GM23338 (cell line): Measurements from ENCODE around the gene SPEM3. TPM values are rescaled to one million over a fixed set of nuclear protein-coding genes. Genes with fewer than 3 reads are reported as not detected.

ENCODE experiments used
- ATAC-seq: fragments of 200-7000 bp; cut with Tn5 transposase; 3 replicates; pipeline ENCODE4 v1.9.1; 2020
- DNase-seq: peaks from one replicate; pipeline ENCODE4 v3.0.0-alpha.2; 2015; ENCODE audit warnings: low spot score
- H2AFZ ChIP-seq: fragments of 200-600 bp; sonication (generic); 2 replicates; pipeline ENCODE4 v1.8.0; 2016; ENCODE audit warnings: antibody characterized with exemption, mild to moderate bottlenecking, moderate library complexity
- H3F3A ChIP-seq: fragments of 200-600 bp; sonication (generic); replicated peaks from 2 replicates; pipeline ENCODE4 v1.8.0; 2017; ENCODE audit warnings: antibody characterized with exemption, mixed run types, low read depth
- H3K27ac ChIP-seq: fragments of 200-600 bp; sonication (generic); 2 replicates; pipeline ENCODE4 v1.6.1; 2016; ENCODE audit warnings: low read depth
- H3K27me3 ChIP-seq: fragments of 200-600 bp; sonication (generic); 2 replicates; pipeline ENCODE4 v1.8.0; 2016; ENCODE audit warnings: mild to moderate bottlenecking, mixed run types, moderate library complexity; ENCODE audit not compliant: insufficient read depth
- H3K36me3 ChIP-seq: fragments of 200-600 bp; sonication (generic); 2 replicates; pipeline ENCODE4 v1.8.0; 2016; ENCODE audit warnings: mild to moderate bottlenecking; ENCODE audit not compliant: insufficient read depth
- H3K4me1 ChIP-seq: fragments of 200-600 bp; sonication (generic); 2 replicates; pipeline ENCODE4 v1.8.0; 2016; ENCODE audit warnings: mild to moderate bottlenecking, moderate library complexity; ENCODE audit not compliant: insufficient read depth
- H3K4me2 ChIP-seq: fragments of 200-600 bp; sonication (generic); 2 replicates; pipeline ENCODE4 v1.7.1; 2017; ENCODE audit warnings: mixed run types
- H3K4me3 ChIP-seq: fragments of 200-600 bp; sonication (generic); 2 replicates; pipeline ENCODE4 v1.6.1; 2016; ENCODE audit warnings: mixed run types
- H3K79me2 ChIP-seq: fragments of 200-600 bp; sonication (generic); replicated peaks from 2 replicates; pipeline ENCODE4 v1.8.0; 2017; ENCODE audit warnings: mild to moderate bottlenecking; ENCODE audit not compliant: insufficient read depth
- H3K9me2 ChIP-seq: fragments of 200-600 bp; sonication (generic); 2 replicates; pipeline ENCODE4 v1.8.0; 2017; ENCODE audit not compliant: insufficient read depth
- H4K20me1 ChIP-seq: fragments of 200-600 bp; sonication (generic); replicated peaks from 2 replicates; pipeline ENCODE4 v1.8.0; 2017; ENCODE audit warnings: mild to moderate bottlenecking; ENCODE audit not compliant: insufficient read depth
- H3K27ac Mint-ChIP-seq: 2 replicates; pipeline ENCODE4 v1.8.0; 2020; ENCODE audit warnings: inconsistent platforms, mild to moderate bottlenecking, moderate library complexity, mixed read lengths
- H3K27me3 Mint-ChIP-seq: 3 replicates; pipeline ENCODE4 v1.8.0; 2022; ENCODE audit warnings: low read depth, mild to moderate bottlenecking, moderate library complexity, mixed read lengths, inconsistent platforms; ENCODE audit not compliant: insufficient read depth, poor library complexity
- H3K36me3 Mint-ChIP-seq: 3 replicates; pipeline ENCODE4 v1.8.0; 2021; ENCODE audit warnings: low read depth, mild to moderate bottlenecking, inconsistent platforms, moderate library complexity, mixed read lengths
- H3K4me1 Mint-ChIP-seq: 3 replicates; pipeline ENCODE4 v1.8.0; 2020; ENCODE audit warnings: mild to moderate bottlenecking, inconsistent platforms, mixed read lengths
- H3K4me3 Mint-ChIP-seq: 3 replicates; pipeline ENCODE4 v1.8.0; 2021; ENCODE audit warnings: moderate library complexity, mild to moderate bottlenecking, inconsistent platforms, mixed read lengths
- H3K9me3 Mint-ChIP-seq: 3 replicates; pipeline ENCODE4 v1.8.0; 2020; ENCODE audit warnings: moderate library complexity, mild to moderate bottlenecking, inconsistent platforms, mixed read lengths
- CREB1 ChIP-seq: fragments of 250-450 bp; sonication (Bioruptor Pico); IDR thresholded peaks from 2 replicates; pipeline ENCODE4 v1.5.0; 2020; ENCODE audit warnings: low read depth, mild to moderate bottlenecking, moderate library complexity
- NANOG ChIP-seq: IDR thresholded peaks from 2 replicates; pipeline ENCODE4 v1.6.1; 2016; ENCODE audit warnings: antibody characterized with exemption, borderline replicate concordance
- STAT1 ChIP-seq: IDR thresholded peaks from one replicate; pipeline ENCODE4 v1.6.1; 2016; ENCODE audit warnings: antibody characterized with exemption; ENCODE audit not compliant: unreplicated experiment
- ZNF114 ChIP-seq: fragments of 250-450 bp; sonication (Bioruptor Pico); IDR thresholded peaks from 2 replicates; pipeline ENCODE4 v1.5.0; 2020; ENCODE audit warnings: mild to moderate bottlenecking, moderate library complexity
- ZNF331 ChIP-seq: fragments of 250-450 bp; sonication (Bioruptor Pico); IDR thresholded peaks from 2 replicates; pipeline ENCODE4 v1.5.0; 2020; ENCODE audit warnings: low read depth, mild to moderate bottlenecking, moderate library complexity
- polyA plus RNA-seq: library from polyadenylated mRNA; unstranded; fragments of >200 nt; fragmentation: Nextera tagmentation; extraction: Ambion mirVana; gene quantifications from 2 replicates; pipeline ENCODE4 v1.2.1, GENCODE V29; 2016
- total RNA-seq: library from RNA; depleted of rRNA; stranded (reverse); fragments of >200 nt; shearing (Covaris generic); gene quantifications from 2 replicates; pipeline ENCODE4 v1.2.3, GENCODE V29; 2014
- TF ChIP-seq, protein P1 (sequence below): IDR thresholded peaks from one replicate; pipeline ENCODE4 v1.6.1; 2018; ENCODE audit warnings: antibody characterized with exemption; ENCODE audit not compliant: unreplicated experiment
- TF ChIP-seq, protein P2 (sequence below): IDR thresholded peaks from 2 replicates; pipeline ENCODE4 v1.6.1; 2016; ENCODE audit warnings: antibody characterized with exemption
- TF ChIP-seq, protein P3 (sequence below): fragments of 250-450 bp; sonication (Bioruptor Pico); IDR thresholded peaks from 2 replicates; pipeline ENCODE4 v1.5.0; 2020; ENCODE audit warnings: mild to moderate bottlenecking, moderate library complexity

The SPEM3 gene
- total and polyA plus RNA-seq, 2 experiments from 2014 or later, result not detected

DNA sequence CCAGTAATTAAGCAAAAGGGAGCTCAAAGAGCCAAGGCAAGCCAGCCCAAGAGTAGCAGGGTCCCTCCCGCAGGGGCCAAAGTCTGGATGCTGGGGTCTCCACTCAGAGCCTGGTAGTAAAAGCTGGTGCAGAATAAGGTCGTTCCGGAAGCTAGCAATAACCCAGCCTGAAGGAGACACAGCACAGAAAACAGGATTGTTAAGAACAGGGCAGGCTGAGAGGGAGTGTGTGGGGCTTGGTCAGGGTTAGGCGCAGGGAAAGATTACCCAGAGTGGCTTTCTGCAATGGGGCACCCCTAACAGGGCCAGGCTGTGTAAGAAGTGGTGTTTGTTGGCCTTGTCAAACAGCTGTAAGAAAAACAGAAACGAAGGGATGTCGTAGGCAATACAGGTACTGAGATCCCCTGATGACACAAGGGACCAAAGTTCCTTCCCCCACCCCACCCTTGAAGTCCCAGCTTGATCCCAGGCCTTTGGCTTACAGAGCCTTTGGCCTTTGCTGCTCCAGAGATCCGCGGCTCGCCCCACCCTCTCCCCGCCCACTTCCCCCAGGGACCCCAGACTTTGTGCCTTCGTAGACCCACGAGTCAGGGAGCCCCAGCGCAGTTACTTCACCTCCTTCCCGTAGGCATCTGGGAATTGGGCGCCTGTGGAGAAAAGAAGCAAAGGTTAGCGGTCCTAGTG, 25.5 kb upstream of the SPEM3 start:
- ATAC-seq (peak; percentile 25), DNase-seq (peak; percentile 78)
- no peaks in the 10 kb centered on the region for H3K9me3 Mint-ChIP-seq
- H3K27ac Mint-ChIP-seq, result peak overlapping the region; percentile 29
- H3K79me2 ChIP-seq, result peaks cover 14% of the 10 kb centered on the region
- H4K20me1 ChIP-seq, result peaks cover 12% of the 10 kb centered on the region; the same call in 1 of the 2 replicates
- H3K27ac ChIP-seq, result peak overlapping the region; percentile 78; the same call in 1 of the 2 replicates
- no peaks in the 10 kb centered on the region for H3K27me3 ChIP-seq
- peaks cover 3% of the 10 kb centered on the region; the same call in 1 of the 2 replicates for H3K36me3 ChIP-seq
- peak overlapping the region; percentile 87 for H3K4me3 Mint-ChIP-seq
- H3K4me1 Mint-ChIP-seq, result peaks cover 24% of the 10 kb centered on the region
- H2AFZ ChIP-seq, result no peak overlapping the region
- peaks cover 24% of the 10 kb centered on the region for H3K4me1 ChIP-seq
- peaks cover 8% of the 10 kb centered on the region; the same call in 2 of the 3 replicates for H3K36me3 Mint-ChIP-seq
- peak overlapping the region; percentile 73 for H3K4me2 ChIP-seq
- H3K9me2 ChIP-seq, result no peaks in the 10 kb centered on the region
- peaks cover 27% of the 10 kb centered on the region for H3F3A ChIP-seq
- TF ChIP-seq ZNF114 (CRISPR knock-in tag), result no peak
- TF ChIP-seq, protein P1, sequence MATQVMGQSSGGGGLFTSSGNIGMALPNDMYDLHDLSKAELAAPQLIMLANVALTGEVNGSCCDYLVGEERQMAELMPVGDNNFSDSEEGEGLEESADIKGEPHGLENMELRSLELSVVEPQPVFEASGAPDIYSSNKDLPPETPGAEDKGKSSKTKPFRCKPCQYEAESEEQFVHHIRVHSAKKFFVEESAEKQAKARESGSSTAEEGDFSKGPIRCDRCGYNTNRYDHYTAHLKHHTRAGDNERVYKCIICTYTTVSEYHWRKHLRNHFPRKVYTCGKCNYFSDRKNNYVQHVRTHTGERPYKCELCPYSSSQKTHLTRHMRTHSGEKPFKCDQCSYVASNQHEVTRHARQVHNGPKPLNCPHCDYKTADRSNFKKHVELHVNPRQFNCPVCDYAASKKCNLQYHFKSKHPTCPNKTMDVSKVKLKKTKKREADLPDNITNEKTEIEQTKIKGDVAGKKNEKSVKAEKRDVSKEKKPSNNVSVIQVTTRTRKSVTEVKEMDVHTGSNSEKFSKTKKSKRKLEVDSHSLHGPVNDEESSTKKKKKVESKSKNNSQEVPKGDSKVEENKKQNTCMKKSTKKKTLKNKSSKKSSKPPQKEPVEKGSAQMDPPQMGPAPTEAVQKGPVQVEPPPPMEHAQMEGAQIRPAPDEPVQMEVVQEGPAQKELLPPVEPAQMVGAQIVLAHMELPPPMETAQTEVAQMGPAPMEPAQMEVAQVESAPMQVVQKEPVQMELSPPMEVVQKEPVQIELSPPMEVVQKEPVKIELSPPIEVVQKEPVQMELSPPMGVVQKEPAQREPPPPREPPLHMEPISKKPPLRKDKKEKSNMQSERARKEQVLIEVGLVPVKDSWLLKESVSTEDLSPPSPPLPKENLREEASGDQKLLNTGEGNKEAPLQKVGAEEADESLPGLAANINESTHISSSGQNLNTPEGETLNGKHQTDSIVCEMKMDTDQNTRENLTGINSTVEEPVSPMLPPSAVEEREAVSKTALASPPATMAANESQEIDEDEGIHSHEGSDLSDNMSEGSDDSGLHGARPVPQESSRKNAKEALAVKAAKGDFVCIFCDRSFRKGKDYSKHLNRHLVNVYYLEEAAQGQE, result no peak
- no peak for TF ChIP-seq STAT1
- no peak for TF ChIP-seq CREB1 (CRISPR knock-in tag)
- TF ChIP-seq NANOG, result no peak
- TF ChIP-seq, protein P2, sequence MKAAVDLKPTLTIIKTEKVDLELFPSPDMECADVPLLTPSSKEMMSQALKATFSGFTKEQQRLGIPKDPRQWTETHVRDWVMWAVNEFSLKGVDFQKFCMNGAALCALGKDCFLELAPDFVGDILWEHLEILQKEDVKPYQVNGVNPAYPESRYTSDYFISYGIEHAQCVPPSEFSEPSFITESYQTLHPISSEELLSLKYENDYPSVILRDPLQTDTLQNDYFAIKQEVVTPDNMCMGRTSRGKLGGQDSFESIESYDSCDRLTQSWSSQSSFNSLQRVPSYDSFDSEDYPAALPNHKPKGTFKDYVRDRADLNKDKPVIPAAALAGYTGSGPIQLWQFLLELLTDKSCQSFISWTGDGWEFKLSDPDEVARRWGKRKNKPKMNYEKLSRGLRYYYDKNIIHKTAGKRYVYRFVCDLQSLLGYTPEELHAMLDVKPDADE, result 0 out of 2 replicates have a peak, but pooled peaks have one; percentile 9
- peaks cover 11% of the 10 kb centered on the region for H3K27me3 Mint-ChIP-seq
- peak overlapping the region; percentile 68 for H3K4me3 ChIP-seq

DNA sequence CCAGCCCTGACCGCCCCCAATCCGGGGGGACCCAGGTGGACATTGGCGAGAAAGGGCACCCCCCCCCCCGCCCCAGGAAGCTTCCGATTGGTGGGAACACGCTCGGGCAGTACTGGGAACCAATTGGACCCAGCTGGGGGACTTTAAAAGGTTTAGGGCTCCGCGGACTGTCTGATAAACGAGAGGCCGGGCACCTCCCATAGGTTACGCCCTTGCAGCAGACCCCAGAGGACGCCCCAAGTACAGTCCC, 25.0 kb upstream of the SPEM3 start:
- Histone ChIP-seq H3K79me2 (peaks cover 14% of the 10 kb centered on the region), H4K20me1 (peaks cover 12% of the 10 kb centered on the region), H3K4me3 (peak overlapping the region; percentile 68), H3K9me2 (no peaks in the 10 kb centered on the region), H3K4me2 (peak overlapping the region; percentile 73), H3K4me1 (peaks cover 24% of the 10 kb centered on the region), H3F3A (peaks cover 27% of the 10 kb centered on the region), H3K27ac (peak overlapping the region; percentile 78; the same call in 1 of the 2 replicates), H2AFZ (no peak overlapping the region), H3K27me3 (no peaks in the 10 kb centered on the region), H3K36me3 (peaks cover 3% of the 10 kb centered on the region; the same call in 1 of the 2 replicates)
- Mint-ChIP-seq H3K4me1 (peaks cover 24% of the 10 kb centered on the region), H3K36me3 (peaks cover 8% of the 10 kb centered on the region; the same call in 2 of the 3 replicates), H3K27ac (peak overlapping the region; percentile 91), H3K9me3 (no peaks in the 10 kb centered on the region), H3K4me3 (peak overlapping the region; percentile 87), H3K27me3 (peaks cover 11% of the 10 kb centered on the region)
- DNase-seq, result no peak
- ATAC-seq, result peak; percentile 20
- TF ChIP-seq ZNF114 (CRISPR knock-in tag) (no peak), ZNF331 (no peak), STAT1 (no peak), CREB1 (CRISPR knock-in tag) (no peak), NANOG (no peak)
- TF ChIP-seq, protein P3, sequence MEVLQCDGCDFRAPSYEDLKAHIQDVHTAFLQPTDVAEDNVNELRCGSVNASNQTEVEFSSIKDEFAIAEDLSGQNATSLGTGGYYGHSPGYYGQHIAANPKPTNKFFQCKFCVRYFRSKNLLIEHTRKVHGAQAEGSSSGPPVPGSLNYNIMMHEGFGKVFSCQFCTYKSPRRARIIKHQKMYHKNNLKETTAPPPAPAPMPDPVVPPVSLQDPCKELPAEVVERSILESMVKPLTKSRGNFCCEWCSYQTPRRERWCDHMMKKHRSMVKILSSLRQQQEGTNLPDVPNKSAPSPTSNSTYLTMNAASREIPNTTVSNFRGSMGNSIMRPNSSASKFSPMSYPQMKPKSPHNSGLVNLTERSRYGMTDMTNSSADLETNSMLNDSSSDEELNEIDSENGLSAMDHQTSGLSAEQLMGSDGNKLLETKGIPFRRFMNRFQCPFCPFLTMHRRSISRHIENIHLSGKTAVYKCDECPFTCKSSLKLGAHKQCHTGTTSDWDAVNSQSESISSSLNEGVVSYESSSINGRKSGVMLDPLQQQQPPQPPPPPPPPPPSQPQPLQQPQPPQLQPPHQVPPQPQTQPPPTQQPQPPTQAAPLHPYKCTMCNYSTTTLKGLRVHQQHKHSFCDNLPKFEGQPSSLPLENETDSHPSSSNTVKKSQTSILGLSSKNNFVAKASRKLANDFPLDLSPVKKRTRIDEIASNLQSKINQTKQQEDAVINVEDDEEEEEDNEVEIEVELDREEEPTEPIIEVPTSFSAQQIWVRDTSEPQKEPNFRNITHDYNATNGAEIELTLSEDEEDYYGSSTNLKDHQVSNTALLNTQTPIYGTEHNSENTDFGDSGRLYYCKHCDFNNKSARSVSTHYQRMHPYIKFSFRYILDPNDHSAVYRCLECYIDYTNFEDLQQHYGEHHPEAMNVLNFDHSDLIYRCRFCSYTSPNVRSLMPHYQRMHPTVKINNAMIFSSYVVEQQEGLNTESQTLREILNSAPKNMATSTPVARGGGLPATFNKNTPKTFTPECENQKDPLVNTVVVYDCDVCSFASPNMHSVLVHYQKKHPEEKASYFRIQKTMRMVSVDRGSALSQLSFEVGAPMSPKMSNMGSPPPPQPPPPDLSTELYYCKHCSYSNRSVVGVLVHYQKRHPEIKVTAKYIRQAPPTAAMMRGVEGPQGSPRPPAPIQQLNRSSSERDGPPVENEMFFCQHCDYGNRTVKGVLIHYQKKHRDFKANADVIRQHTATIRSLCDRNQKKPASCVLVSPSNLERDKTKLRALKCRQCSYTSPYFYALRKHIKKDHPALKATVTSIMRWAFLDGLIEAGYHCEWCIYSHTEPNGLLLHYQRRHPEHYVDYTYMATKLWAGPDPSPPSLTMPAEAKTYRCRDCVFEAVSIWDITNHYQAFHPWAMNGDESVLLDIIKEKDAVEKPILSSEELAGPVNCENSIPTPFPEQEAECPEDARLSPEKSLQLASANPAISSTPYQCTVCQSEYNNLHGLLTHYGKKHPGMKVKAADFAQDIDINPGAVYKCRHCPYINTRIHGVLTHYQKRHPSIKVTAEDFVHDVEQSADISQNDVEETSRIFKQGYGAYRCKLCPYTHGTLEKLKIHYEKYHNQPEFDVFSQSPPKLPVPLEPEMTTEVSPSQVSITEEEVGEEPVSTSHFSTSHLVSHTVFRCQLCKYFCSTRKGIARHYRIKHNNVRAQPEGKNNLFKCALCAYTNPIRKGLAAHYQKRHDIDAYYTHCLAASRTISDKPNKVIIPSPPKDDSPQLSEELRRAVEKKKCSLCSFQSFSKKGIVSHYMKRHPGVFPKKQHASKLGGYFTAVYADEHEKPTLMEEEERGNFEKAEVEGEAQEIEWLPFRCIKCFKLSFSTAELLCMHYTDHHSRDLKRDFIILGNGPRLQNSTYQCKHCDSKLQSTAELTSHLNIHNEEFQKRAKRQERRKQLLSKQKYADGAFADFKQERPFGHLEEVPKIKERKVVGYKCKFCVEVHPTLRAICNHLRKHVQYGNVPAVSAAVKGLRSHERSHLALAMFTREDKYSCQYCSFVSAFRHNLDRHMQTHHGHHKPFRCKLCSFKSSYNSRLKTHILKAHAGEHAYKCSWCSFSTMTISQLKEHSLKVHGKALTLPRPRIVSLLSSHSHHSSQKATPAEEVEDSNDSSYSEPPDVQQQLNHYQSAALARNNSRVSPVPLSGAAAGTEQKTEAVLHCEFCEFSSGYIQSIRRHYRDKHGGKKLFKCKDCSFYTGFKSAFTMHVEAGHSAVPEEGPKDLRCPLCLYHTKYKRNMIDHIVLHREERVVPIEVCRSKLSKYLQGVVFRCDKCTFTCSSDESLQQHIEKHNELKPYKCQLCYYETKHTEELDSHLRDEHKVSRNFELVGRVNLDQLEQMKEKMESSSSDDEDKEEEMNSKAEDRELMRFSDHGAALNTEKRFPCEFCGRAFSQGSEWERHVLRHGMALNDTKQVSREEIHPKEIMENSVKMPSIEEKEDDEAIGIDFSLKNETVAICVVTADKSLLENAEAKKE, result no peak
- TF ChIP-seq, protein P2, result no peak
